NOMO-1 (cell line): ENCODE measurements around the gene ZNF467.

Experiments
- DNase-seq, 2 experiments: peaks; one replicate each; lab custom pipeline; 2025; ENCODE audit not compliant: unreplicated experiment in 2 of 2; lab: John Stamatoyannopoulos, UW

The ZNF467 gene

DNA sequence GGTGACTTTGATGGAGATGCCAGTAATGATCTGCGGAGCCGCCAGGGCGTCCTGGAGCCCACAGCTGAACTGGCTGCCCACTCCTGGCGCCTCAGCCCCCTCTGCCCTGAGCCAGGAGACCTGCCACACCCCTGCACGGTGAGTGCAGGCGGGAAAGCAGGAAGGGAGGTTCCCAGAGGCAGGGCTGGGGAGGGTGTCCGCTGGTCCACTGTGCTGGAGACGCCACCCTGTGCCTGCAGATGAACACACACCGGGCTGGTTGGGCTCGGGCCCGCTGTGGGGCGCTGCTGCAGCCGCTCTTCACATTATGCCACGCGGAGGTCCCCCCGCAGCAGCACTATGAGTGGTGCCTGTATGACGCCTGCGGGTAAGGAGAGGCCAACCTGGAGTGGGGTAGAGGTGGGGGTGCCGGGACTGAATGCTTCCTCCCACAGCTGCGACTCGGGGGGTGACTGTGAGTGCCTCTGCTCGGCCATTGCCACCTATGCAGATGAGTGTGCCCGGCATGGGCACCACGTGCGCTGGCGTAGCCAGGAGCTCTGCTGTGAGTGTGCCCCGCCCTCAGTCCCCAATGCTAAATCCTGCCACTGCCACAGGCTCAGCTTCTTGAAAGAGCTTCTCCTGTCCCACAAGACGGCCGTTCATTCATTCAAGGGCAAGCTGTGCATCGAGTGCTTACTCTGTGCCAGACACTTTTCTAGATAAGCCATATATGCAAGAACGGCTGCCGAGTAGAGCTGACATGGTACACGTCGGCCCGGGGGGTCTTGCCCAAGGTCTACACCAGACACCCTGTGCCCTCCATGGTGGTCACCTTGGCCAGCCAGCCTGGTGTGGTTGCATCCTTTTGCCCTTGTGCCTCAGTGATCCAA is 14.3 kb upstream of the ZNF467 start:
- DNase-seq: no peak

DNA sequence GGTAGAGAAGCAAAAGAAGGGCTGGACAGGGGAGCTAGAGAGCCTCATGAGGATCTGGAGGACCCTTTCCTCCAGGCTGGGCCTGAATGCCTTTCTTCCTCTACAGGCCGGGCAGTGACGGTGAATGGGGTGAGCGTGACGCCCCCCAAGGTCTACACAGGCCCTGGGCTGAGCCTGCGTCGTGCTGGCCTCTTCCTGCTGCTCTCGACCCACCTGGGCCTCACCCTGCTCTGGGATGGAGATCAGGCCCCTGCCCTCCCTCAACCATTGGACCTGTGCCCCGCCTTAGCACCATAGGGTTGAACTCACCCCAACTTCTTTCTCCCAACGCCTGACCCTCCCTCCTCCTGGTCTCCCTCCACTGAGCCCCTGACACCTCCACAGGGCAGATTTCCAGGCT is 12.6 kb upstream of the ZNF467 start:
- DNase-seq: no peak

- DNase-seq: no peak
Observed at GRCh38 chr7:149785402-149785801, 12.0 kb upstream of the ZNF467 start.

GRCh38 chr7:149784251-149784608 is 10.8 kb upstream of the ZNF467 start:
- DNase-seq: no peak

DNA sequence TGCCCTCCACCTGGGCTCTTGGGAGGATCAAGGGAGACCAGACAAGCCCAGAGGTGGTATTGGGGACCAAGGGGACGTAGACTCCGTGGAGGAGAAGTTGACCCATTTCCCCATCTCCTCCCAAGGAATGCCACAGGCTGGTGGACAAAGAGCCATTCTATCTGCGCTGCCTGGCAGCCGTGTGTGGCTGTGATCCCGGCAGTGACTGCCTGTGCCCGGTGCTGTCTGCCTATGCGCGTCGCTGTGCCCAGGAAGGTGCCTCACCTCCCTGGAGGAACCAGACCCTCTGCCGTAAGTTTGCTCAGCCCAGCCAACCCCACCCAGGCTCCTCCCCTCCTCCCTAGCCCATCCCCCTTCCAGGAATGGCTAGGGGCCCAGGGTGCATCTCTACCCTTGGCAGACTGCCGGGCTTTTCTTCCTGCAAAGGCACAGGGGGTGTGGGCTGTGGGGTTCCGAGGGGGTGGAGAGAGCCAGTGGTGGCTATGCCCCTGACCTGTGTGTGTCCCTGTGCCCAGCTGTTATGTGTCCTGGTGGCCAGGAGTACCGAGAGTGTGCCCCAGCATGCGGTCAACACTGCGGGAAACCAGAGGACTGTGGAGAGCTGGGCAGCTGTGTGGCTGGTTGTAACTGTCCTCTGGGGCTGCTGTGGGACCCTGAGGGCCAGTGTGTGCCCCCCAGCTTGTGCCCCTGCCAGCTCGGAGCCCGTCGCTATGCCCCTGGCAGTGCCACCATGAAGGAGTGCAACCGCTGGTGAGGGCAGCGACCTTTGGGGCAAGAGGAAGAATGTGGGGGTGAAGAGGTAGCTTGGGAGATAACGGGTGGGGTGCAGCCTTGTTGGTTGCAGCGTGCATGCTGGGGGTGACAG is 10.2 kb upstream of the ZNF467 start:
- no peak for DNase-seq

- DNase-seq: no peak
Observed at GRCh38 chr7:149782682-149783345, 9.4 kb upstream of the ZNF467 start.

DNA sequence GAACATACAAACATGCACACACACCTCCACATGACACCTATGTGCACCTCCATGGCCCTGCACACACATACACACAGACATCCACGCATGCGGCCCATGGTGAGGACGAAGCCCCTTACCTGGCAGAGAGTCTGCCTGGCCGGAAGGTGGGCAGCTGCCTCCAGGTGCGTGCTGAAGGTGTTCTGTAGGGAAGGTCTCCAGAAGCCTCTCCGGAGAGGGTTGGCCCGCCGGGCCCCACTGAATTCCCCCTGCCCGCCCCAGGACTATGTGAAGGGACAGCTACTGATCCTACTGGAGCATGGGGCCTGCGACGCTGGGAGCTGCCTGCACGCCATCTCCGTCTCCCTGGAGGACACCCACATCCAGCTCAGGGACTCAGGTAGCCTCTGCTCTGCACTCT is 8.5 kb upstream of the ZNF467 start:
- no peak for DNase-seq

GRCh38 chr7:149780636-149781419 is 7.4 kb upstream of the ZNF467 start:
- DNase-seq: no peak

GRCh38 chr7:149780056-149780455 is 6.7 kb upstream of the ZNF467 start:
- no peak for DNase-seq

GRCh38 chr7:149779502-149779805 is 6.1 kb upstream of the ZNF467 start:
- DNase-seq: no peak

DNA sequence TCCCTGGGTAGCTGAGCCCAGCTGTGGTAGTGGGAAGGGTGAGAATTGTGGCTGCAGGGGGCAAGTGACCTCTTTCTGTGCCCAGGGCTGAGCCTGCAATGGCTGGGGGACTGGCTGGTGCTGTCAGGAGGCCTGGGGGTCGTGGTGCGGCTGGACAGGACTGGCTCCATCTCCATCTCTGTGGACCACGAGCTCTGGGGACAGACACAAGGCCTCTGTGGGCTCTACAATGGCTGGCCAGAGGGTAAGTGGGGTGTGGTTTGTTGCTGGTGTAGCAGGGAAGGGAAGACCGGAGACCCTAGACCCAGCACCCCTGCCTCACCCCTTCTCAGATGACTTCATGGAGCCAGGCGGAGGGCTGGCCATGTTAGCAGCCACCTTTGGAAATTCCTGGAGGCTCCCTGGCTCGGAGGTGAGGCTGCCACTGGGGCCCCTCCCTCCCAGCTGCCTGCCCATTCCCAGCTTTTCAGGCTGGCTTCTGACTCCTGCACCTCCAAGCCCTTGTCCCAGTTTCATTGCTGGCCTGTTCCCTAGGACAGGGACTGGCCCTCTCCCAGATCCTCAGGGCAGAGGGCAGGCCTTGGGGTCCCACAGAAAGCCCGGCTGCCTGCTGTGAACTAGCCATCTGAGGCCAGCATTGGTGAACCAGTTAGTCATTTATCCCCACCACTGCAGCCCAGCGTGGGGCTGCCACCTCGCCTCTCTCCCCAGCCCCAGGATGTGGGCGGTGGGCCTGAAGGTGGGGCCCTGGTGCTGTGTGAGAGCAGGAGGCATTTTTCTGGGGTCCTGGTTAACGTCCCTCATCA is 5.5 kb upstream of the ZNF467 start:
- DNase-seq: no peak

DNA sequence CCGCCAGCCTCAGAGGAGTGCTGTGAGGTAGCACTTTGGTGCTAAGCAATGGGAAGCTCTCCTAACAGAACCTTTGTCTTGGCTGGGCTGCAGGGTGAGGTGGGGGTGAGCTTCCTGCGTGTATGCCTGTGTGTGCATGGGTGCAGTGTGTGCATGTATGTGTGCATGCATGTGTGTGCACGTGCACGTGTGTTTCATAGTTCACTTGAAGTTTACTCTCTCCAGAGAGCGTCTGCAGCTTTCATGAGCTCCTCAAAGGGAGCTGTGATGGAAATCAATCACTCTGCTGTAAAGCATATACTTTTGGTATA is 4.9 kb upstream of the ZNF467 start:
- no peak for DNase-seq

GRCh38 chr7:149777551-149778326 is 4.4 kb upstream of the ZNF467 start:
- no peak for DNase-seq

GRCh38 chr7:149776848-149777407 is 3.5 kb upstream of the ZNF467 start:
- no peak for DNase-seq

GRCh38 chr7:149776289-149776688 is 2.9 kb upstream of the ZNF467 start:
- DNase-seq: no peak

DNA sequence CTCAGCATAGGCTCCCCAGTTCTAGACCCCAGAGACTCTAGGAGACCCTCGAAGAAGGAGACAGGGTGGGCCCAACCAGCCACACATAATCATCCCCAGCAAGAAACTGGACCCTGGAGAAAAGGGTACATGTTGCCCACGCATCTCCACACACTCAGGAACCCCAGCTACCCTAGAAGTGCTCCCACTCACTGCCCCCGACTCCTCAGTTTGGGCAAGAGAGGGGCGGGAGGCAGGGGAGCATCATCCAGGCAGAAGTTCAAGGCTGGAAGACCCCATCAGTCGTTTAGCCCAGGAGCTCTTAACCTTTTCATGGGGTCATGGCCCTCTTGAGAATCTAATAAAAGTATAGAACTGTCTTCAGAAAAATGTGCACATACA is 1.8 kb upstream of the ZNF467 start:
- no peak for DNase-seq

DNA sequence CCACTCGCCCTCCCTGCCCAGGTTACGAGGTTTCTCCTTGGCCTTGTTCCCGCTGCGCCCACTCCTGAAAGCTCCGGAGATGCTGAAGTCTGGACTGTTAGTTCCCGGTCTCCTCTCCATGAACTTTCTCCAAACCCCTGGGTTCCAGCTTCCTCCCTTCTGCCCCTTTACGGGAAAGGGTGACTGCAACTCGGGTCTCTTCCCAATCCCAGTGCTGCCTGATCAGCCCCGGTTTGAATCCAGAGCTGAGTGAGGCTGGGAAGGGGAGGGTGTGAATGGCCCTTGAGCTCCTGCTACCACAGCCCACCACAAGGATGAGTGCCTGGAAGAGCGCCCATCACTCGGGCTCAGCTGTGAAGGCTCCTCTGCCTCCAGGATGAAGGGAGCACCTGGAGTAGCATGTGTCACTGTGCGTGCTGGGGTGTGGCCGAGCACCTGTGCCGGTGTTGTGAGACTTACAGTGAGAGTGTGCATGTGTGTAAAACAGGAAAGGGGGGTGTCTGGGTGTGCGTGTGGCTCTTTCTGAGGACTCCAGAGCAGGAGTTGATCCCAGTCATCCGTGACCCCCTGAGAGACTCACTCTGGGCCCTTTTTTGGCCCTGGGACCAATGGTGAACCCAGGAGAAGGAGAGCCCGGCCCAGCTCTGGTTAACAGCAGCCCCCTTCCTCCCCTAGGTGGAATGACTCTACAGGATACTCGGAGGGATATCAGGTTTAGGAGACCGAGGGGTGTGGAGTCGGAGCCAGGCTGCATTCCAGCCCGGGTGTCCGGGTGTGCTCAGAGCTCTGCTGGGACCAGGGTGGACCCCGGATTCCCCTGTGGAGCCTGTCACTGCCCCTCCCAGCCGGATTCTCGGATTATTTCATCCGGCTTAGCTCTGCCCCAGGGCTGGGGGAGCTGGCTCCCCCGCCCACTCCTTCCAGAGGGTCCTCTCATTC is 1.1 kb upstream of the ZNF467 start:
- no peak for DNase-seq

DNA sequence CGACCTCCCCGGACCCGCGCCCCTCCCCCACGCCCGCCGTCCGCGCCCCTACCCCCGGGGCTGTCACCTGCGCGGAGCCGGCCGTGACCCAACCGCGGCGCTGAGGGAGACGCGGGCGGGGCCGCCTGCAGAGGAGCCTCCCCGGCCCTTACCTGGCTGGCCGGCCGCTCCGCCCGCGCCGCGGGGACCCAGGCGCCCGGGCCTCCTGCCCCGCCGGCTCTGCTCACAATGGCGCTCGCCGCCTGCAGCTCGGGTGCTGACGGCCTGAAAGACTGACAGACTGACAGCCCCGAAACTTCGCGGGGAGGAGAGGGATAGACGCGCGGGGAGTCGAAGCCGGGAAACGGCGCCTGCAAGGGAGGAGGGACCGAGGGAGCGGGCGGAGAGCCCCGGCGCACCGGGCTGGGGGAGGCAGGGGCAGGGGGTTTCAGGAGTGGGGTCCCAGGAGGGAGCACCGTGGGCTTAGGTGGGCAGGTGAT is 393 bp downstream of the ZNF467 start:
- DNase-seq: no peak
